NCI-H2081 treated with DMSO at 0.1 percent for 48 hours (cell line): ENCODE measurements around the gene SUGCT.

ENCODE experiments used
- DNase-seq: peaks from one replicate; lab custom pipeline; 2025; lab: John Stamatoyannopoulos, UW

SUGCT gene

GRCh38 chr7:40694026-40694809, 559.4 kb downstream of the SUGCT start:
- no peak for DNase-seq

GRCh38 chr7:40694991-40695390, 560.2 kb downstream of the SUGCT start:
- DNase-seq: no peak

- no peak for DNase-seq
Measured at GRCh38 chr7:40697653-40698052, 562.8 kb downstream of the SUGCT start.

GRCh38 chr7:40698214-40698920, 563.6 kb downstream of the SUGCT start:
- DNase-seq: no peak

- DNase-seq: no peak
Measured at GRCh38 chr7:40698921-40699260, 564.1 kb downstream of the SUGCT start.

- no peak for DNase-seq
Measured at GRCh38 chr7:40700653-40701421, 566.0 kb downstream of the SUGCT start.

- DNase-seq: no peak
Measured at GRCh38 chr7:40701836-40702551, 567.2 kb downstream of the SUGCT start.

GRCh38 chr7:40704172-40704571, 569.4 kb downstream of the SUGCT start:
- no peak for DNase-seq

GRCh38 chr7:40706829-40707228, 572.0 kb downstream of the SUGCT start:
- no peak for DNase-seq

- no peak for DNase-seq
Measured at GRCh38 chr7:40709062-40709964, 574.5 kb downstream of the SUGCT start.

- no peak for DNase-seq
Measured at GRCh38 chr7:40711706-40712105, 576.9 kb downstream of the SUGCT start.

GRCh38 chr7:40714363-40715052, 579.7 kb downstream of the SUGCT start:
- DNase-seq: no peak

- no peak for DNase-seq
Measured at GRCh38 chr7:40715053-40715430, 580.2 kb downstream of the SUGCT start.

- DNase-seq: no peak
Measured at GRCh38 chr7:40716052-40716451, 581.2 kb downstream of the SUGCT start.

- peak; percentile 11 for DNase-seq
Measured at GRCh38 chr7:40717242-40717641, 582.4 kb downstream of the SUGCT start.

- no peak for DNase-seq
Measured at GRCh38 chr7:40720416-40720815, 585.6 kb downstream of the SUGCT start.

GRCh38 chr7:40721342-40721949, 586.6 kb downstream of the SUGCT start:
- no peak for DNase-seq

GRCh38 chr7:40722242-40722641, 587.4 kb downstream of the SUGCT start:
- no peak for DNase-seq

GRCh38 chr7:40723829-40724228, 589.0 kb downstream of the SUGCT start:
- DNase-seq: no peak

- DNase-seq: no peak
Measured at GRCh38 chr7:40726559-40726958, 591.8 kb downstream of the SUGCT start.
